Mucosa of descending colon (tissue), 3 donors: ENCODE measurements around the gene PPP1R3C. TPM values are rescaled to one million over a fixed set of nuclear protein-coding genes. Genes with fewer than 3 reads are reported as not detected.
A peak's percentile ranks its signal among the peaks of the same experiment; 100 is the strongest.

ENCODE experiments used
- ATAC-seq: fragments of 200-7000 bp; cut with Tn5 transposase; one replicate; pipeline ENCODE4 v1.9.1; 2020; ENCODE audit warnings: mild to moderate bottlenecking, moderate library complexity
- DNase-seq, 3 donors: peaks; one replicate each; pipeline ENCODE4 v3.0.0-alpha.2; 2020
- H3K36me3 ChIP-seq: fragments of 200-600 bp; one replicate; pipeline ENCODE4 v1.8.0; 2021; ENCODE audit warnings: low read depth, mild to moderate bottlenecking
- H3K4me1 ChIP-seq: fragments of 200-600 bp; one replicate; pipeline ENCODE4 v1.8.0; 2021; ENCODE audit warnings: low read depth, mild to moderate bottlenecking
- H3K4me3 ChIP-seq: fragments of 200-600 bp; one replicate; pipeline ENCODE4 v1.8.0; 2021; ENCODE audit warnings: mild to moderate bottlenecking
- H3K9me3 ChIP-seq: fragments of 200-600 bp; one replicate; pipeline ENCODE4 v1.8.0; 2021; ENCODE audit warnings: mild to moderate bottlenecking
- intact Hi-C, 2 donors: fragments of 100-400 bp; cut with DNase I in 1 of 2; cut with micrococcal nuclease in 1 of 2; formaldehyde crosslinking; loops; one replicate each; pipeline versions ENCODE4 v1.11.0 to v1.11.1; 2022; cut with DNase I, micrococcal nuclease
- total RNA-seq, 3 donors: library from RNA; stranded (reverse); fragmentation: NEBNext Ultra II Directional in 2 of 3; extraction: Animal tissue kit (Norgen Biotek cat#: 25700) in 2 of 3; gene quantifications; one replicate each; pipeline versions ENCODE4 v1.2.1 to v1.2.4, GENCODE V29; 2021 to 2023
- TF ChIP-seq, protein P1 (sequence below): fragments of 200-600 bp; IDR thresholded peaks from one replicate; pipeline ENCODE4 v1.8.0; 2022; ENCODE audit warnings: antibody characterized with exemption, mild to moderate bottlenecking
- donor health status: DM: no; HTN: no; CAD: no; lungs with moderate emphysema.
- donor health status: DM: no; HTN: no; CAD: no.
- donor health status: DM: no; HTN: yes; CAD: no.

Gene PPP1R3C
- total RNA-seq, 3 donors from 2014 or later, result 1.5 to 23.3 (median 4.7) TPM

DNA sequence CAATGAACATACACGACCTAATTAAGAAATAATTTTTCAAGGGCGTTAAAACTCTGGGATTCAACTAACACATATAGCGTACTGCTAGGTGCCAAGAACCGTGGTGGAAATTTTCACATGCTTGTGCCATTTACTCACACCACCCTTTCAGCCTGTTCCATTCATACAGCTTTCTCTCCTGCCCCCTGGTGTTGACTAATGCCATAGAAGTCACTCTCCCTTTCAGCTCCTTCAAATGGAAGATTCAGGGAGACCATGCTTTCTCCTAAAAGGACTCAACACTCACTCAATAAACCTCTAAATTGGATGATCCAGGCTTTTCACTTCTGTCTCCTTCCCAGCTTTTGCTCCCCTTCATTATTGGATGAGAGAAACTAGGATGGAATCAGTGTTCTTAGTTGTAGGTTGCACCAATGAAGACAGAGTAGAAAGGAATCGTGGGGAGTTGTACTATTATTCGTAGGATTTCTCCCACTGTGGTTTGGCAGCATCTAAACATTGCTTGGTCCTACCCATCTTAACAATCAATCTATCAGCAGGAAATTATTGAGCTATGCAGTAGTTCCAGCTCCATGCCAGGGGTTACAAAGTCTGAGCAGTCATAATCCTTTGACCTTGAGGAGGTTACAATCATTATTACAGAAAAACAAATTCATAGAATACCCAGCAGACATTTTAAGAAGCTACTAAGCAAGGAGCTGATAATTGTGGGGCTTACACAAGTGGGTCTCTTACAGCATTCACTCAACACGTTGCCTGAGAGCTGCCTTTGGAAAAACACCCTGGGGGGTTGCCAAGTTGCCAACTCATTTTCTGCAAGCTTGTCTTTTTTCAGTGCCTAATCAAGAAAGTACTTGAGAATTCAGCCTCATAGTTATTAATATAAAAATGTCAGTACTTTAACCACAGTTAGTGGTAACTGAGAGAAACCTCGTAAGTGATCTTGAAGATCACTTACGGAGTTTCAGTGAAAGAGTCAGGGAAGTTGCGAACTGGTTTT is 2.8 kb upstream of the PPP1R3C start:
- no peaks in the 10 kb centered on the region for H3K36me3 ChIP-seq
- H3K4me3 ChIP-seq, result no peak overlapping the region
- H3K9me3 ChIP-seq, result no peaks in the 10 kb centered on the region
- peaks cover 4% of the 10 kb centered on the region for H3K4me1 ChIP-seq
- ATAC-seq (peak; percentile 71), DNase-seq (peak in 1 of 3 donors; percentile 92)
- intact Hi-C loops, result loop anchor here (5.0 to 10.0 kb wide), 2 partner anchors 143 to 241 kb away; no protein-coding TSS in a partner anchor
- TF ChIP-seq, protein P1, sequence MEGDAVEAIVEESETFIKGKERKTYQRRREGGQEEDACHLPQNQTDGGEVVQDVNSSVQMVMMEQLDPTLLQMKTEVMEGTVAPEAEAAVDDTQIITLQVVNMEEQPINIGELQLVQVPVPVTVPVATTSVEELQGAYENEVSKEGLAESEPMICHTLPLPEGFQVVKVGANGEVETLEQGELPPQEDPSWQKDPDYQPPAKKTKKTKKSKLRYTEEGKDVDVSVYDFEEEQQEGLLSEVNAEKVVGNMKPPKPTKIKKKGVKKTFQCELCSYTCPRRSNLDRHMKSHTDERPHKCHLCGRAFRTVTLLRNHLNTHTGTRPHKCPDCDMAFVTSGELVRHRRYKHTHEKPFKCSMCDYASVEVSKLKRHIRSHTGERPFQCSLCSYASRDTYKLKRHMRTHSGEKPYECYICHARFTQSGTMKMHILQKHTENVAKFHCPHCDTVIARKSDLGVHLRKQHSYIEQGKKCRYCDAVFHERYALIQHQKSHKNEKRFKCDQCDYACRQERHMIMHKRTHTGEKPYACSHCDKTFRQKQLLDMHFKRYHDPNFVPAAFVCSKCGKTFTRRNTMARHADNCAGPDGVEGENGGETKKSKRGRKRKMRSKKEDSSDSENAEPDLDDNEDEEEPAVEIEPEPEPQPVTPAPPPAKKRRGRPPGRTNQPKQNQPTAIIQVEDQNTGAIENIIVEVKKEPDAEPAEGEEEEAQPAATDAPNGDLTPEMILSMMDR, result peak; percentile 36

DNA sequence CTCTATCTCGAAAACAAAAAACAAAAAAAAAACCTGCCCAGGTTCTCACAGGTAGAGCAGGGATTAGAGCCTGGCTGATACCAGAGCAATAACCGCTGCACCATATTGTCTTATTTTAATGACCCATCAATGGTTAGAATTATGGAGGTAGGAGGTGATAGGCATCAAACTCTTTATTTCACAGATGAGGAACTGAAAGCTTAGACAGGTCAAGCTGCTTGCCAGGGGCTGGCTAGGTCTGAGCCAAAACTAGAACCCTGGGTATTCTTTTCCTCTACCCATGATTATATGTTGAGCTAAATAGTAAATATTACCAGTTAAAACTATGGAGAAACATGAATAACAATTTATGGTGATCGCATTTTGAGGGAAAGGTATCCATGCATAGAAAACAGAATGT is 2.0 kb upstream of the PPP1R3C start:
- H3K9me3 ChIP-seq, result no peaks in the 10 kb centered on the region
- DNase-seq (no peak), ATAC-seq (no peak)
- intact Hi-C loops, result loop anchor here (5.0 to 10.0 kb wide), 3 partner anchors 83 to 240 kb away; no protein-coding TSS in a partner anchor
- H3K36me3 ChIP-seq, result no peaks in the 10 kb centered on the region
- H3K4me1 ChIP-seq, result peaks cover 4% of the 10 kb centered on the region
- TF ChIP-seq, protein P1, result no peak
- no peak overlapping the region for H3K4me3 ChIP-seq

DNA sequence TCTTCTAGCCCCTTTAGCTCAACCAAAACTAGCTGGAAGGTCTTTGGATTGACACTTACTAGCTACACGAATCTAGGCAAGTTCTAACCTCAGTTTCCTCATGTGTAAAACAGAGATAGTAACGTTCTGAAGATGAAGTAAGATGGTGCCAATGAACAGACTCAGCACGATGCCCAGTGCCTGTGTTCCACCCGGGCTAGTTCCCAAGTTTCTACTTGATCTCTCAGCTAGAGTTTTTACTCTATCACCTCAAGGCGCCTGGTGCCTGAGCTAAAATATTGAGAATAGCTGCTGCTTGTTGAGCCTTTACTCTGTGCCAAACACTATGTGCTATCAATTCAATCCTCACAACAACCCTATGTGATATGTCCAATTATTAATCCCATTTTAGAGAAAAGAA is 1.4 kb upstream of the PPP1R3C start:
- intact Hi-C loops, result loop anchor here in 1 of 2 donors (5.0 to 10.0 kb wide), 2 partner anchors 82 to 239 kb away; no protein-coding TSS in a partner anchor

DNA sequence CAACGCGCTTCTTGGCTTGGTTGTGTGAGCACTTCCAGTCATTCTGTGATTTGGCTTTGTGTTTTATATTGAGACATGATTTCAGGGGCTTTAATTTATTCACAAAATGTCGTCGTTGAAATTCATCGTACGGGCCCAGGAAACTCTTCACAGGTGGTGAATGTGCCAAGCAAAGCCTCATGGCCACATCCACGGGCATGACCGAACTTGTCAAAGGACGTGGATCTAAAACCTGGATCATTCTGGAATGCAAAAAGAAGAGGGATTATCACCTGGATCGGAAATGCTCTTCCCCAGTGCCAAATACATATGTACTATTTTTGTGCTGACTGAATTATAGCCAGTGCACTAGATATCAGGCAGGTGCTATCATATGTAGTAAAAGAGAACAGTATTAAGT is 2.2 kb downstream of the PPP1R3C start:
- H3K4me3 ChIP-seq, result no peak overlapping the region
- ATAC-seq, result no peak

More for the DNA sequence above, 1.4 kb upstream of the PPP1R3C start:
- H3K4me1 ChIP-seq, result peaks cover 4% of the 10 kb centered on the region
- DNase-seq, result no peak
- no peak overlapping the region for H3K4me3 ChIP-seq
- H3K36me3 ChIP-seq, result no peaks in the 10 kb centered on the region
- ATAC-seq, result no peak
- H3K9me3 ChIP-seq, result no peaks in the 10 kb centered on the region
- TF ChIP-seq, protein P1, result no peak

More for the DNA sequence above, 2.2 kb downstream of the PPP1R3C start:
- intact Hi-C loops, result loop anchor here in 1 of 2 donors (5.0 to 10.0 kb wide), 2 partner anchors 78 to 236 kb away; no protein-coding TSS in a partner anchor
- Histone ChIP-seq H3K9me3 (no peaks in the 10 kb centered on the region), H3K4me1 (peaks cover 4% of the 10 kb centered on the region), H3K36me3 (no peaks in the 10 kb centered on the region)
- DNase-seq, result no peak
- TF ChIP-seq, protein P1, result no peak
